C4-2B (cell line): Measurements from ENCODE around the gene TRPC4AP.

Source experiments
- H3K27ac ChIP-seq: fragments of 450-650 bp; 2 replicates; pipeline ENCODE4 v1.5.1; 2017
- ZFX ChIP-seq: fragments of 450-650 bp; IDR thresholded peaks from 2 replicates; pipeline ENCODE4 v1.6.1; 2017
- TF ChIP-seq, protein P1 (sequence below): fragments of 450-650 bp; conservative IDR thresholded peaks from 2 replicates; pipeline ENCODE4 v1.5.1; 2017; ENCODE audit warnings: mild to moderate bottlenecking

TRPC4AP gene

DNA sequence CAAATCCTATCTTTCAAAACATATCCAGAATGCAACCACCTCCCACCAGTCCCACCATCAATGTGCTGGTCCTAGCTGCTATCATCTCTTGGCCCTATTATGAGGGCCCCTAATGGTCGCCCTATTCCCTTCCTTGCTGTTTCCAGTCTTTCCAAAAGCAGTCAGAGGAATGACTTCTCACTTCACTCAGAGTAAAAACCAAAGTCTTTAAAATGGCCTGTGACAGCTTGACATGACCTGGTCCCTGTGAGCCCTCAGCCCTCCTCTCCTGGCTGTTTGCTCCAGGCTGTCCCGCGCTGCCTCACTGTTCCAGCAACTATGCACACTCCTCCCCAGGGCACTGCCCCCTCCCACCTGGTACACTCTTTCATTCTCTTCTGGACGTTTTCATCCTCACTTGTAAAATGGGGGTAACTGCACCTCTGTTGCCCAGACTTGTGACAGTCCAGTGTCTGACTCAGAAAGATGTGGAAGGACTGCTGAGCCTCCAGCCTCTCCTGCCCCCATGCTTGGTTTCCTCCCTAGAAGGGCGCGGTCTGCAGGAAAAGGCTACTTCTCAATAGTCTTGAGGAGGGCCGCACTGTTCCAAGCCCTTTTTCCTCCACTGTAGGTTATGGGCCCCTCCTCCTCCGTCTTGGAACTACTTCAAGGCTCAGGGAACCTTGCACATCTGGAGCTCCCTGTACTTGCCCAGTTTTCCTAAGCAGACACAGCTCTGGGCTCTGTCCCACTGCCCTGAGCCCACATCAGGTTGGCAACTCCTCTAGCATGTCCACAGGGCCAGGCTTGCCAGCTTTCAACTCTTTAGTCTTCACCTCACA is 72.3 kb downstream of the TRPC4AP start:
- no peak for TF ChIP-seq ZFX
- TF ChIP-seq, protein P1, sequence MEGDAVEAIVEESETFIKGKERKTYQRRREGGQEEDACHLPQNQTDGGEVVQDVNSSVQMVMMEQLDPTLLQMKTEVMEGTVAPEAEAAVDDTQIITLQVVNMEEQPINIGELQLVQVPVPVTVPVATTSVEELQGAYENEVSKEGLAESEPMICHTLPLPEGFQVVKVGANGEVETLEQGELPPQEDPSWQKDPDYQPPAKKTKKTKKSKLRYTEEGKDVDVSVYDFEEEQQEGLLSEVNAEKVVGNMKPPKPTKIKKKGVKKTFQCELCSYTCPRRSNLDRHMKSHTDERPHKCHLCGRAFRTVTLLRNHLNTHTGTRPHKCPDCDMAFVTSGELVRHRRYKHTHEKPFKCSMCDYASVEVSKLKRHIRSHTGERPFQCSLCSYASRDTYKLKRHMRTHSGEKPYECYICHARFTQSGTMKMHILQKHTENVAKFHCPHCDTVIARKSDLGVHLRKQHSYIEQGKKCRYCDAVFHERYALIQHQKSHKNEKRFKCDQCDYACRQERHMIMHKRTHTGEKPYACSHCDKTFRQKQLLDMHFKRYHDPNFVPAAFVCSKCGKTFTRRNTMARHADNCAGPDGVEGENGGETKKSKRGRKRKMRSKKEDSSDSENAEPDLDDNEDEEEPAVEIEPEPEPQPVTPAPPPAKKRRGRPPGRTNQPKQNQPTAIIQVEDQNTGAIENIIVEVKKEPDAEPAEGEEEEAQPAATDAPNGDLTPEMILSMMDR = no peak
- H3K27ac ChIP-seq = no peak overlapping the region

DNA sequence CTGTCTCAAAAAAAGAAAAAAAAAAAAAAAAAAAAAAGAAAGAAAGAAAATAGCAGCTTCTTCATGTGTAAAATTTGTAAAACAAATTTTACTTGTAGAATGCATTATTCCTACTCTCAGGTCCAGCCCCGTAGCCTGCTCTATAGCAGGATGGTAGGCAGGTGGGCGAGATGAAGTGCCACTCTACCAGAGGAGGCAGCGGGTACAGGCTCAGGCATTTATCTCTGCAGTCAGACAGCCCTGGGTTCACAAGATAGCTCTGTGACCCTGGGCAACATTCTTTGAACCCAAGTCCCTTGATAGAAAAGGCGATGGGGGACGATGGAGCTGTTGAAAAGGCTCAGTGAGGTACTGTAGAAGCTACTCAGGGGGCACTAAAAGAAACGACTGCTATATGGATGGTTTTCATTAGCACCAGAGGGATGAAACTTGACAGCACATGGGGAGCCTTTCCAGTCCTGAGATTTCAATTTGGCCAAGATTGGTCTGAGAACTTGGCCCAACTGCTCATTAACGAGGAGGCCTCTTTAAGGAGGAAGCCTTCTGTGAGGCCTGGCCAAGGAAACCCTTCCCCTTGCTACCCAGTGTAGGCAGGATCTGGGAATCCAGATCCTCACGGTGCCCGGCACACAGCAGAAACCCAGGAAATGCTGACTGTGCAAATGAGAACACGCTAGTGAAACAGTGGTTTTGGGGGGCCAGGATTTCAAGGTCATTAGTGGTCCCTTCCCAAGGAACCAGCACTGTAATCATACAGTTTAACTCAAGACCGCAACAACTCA is 73.8 kb downstream of the TRPC4AP start:
- TF ChIP-seq, protein P1 = no peak
- no peak for TF ChIP-seq ZFX

DNA sequence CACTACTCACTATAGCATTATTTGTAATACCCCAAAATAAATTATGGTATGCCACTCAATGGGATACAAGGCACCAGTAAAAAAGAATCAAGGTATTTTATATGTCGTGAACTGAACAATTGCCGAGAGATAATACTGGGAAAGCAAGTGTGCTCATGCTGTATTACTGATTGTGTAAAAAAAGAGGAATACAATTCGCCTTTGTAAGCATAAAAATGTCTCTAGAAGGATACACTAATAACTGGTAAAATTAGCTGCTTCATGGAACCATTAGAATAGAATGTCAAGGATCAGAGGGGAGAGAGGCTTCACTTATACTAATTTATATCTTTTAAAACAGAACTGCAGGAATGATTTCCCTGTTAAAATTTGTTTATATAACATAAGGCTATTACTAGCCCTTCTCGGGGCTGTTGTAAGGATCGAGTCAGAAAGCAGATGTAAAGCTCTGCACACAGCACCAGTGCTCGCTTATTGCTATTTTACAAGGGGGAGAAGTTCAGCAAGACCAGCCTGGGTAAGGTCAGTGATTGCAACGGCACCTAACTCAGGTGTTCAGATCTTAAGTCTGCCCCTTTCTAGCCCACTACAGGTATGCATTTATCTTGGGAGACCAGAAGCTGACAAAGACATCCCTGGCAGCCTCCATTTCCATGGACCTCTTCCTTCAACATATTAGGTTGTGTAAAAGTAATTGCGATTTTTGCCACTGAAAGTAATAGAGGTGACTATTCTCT is 75.3 kb downstream of the TRPC4AP start:
- TF ChIP-seq, protein P1 = no peak
- TF ChIP-seq ZFX = no peak
- H3K27ac ChIP-seq = no peak overlapping the region

More for the DNA sequence above, 73.8 kb downstream of the TRPC4AP start:
- H3K27ac ChIP-seq = no peak overlapping the region

DNA sequence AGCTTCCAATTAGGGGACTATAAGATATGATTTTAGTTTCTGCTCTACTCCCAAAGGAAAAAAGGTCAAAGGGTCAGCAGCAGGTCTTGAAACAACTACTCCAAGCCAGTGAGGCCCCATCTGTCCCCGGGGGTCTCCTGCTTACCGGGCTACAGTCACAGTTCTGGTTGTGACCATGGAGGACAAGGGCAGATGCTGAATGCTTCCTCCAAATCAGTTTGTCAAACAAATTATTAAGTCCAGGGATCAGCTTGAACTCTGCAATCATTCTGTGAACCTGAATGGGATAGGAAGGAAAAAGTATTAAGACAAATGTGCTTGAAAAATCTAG is 76.8 kb downstream of the TRPC4AP start:
- TF ChIP-seq, protein P1 = no peak
- no peak for TF ChIP-seq ZFX
- no peak overlapping the region for H3K27ac ChIP-seq

DNA sequence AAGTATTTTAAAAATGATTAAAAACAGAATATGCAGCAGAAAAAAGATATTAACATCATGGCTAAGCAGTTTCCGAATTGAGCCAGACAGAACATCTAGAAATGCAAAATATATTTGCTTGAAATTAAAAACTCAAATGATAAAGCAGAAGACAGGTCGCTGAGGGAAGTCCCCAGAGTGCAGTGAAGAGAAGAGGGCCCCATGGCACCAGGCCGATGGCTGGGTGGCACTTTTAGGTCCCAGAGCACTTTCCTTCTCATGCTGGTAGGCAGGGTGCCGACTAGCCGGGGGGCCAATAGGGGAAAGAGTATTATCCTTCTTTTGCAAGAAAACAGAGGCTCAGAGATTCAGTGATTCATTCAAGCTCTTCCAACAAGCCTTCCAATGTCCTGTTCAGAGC is 78.1 kb downstream of the TRPC4AP start:
- H3K27ac ChIP-seq = no peak overlapping the region
- TF ChIP-seq ZFX = no peak
- TF ChIP-seq, protein P1 = no peak

DNA sequence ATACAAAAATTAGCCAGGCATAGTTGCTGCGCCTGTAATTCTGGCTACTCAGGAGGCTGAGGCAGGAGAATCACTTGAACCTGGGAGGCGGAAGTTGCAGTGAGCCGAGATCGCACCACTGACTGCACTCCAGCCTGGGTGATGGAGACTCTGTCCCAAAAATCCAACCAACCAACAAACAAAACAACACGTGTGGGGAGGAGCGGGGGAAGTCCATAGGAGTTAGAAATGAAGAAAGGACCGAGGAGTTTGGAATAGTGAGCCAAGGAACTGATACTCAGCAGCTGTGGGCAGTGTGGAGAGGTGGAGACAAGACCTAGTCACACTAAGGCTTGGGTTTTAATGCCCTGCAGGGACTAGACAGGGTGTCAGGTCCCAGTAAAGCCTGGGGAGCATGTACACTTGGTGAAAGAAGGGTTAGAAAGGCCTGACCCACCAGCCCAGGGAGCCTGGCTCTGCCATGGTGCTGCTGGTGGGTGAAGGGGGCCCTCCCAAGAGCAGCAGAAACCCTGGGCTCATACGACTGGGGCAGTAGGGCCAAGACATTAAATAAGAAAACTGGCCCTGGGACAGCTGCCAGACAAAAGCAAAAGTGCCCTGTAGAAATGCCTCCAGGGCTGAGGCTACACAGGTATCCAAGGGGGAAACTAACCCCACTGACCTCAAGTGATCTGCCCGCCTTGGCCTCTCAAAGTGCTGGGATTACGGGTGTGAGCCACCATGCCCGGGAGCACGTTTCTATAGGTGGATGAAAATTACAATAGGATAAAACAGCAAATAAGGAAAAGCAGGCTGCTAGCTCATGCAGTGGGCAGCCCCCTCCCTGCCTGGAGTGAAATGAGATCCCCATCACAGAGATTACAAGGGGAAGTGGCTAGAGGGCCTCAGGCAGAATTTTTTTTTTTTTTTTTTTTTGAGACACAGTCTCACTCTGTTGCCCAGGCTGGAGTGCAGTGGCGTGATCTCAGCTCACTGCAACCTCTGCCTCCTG is 78.9 kb downstream of the TRPC4AP start:
- no peak overlapping the region for H3K27ac ChIP-seq
- no peak for TF ChIP-seq ZFX
- TF ChIP-seq, protein P1 = no peak
